NCI-H146 (cell line): ENCODE measurements around the gene RXFP4.
"Not testable (repeated sequence)": the region's sequence is repeated elsewhere in the genome, so short reads cannot be mapped to it uniquely, and the experiment has no call there.

ENCODE experiments used
- DNase-seq: peaks from one replicate; lab custom pipeline; 2025; lab: John Stamatoyannopoulos, UW

Gene RXFP4, protein sequence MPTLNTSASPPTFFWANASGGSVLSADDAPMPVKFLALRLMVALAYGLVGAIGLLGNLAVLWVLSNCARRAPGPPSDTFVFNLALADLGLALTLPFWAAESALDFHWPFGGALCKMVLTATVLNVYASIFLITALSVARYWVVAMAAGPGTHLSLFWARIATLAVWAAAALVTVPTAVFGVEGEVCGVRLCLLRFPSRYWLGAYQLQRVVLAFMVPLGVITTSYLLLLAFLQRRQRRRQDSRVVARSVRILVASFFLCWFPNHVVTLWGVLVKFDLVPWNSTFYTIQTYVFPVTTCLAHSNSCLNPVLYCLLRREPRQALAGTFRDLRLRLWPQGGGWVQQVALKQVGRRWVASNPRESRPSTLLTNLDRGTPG

DNA sequence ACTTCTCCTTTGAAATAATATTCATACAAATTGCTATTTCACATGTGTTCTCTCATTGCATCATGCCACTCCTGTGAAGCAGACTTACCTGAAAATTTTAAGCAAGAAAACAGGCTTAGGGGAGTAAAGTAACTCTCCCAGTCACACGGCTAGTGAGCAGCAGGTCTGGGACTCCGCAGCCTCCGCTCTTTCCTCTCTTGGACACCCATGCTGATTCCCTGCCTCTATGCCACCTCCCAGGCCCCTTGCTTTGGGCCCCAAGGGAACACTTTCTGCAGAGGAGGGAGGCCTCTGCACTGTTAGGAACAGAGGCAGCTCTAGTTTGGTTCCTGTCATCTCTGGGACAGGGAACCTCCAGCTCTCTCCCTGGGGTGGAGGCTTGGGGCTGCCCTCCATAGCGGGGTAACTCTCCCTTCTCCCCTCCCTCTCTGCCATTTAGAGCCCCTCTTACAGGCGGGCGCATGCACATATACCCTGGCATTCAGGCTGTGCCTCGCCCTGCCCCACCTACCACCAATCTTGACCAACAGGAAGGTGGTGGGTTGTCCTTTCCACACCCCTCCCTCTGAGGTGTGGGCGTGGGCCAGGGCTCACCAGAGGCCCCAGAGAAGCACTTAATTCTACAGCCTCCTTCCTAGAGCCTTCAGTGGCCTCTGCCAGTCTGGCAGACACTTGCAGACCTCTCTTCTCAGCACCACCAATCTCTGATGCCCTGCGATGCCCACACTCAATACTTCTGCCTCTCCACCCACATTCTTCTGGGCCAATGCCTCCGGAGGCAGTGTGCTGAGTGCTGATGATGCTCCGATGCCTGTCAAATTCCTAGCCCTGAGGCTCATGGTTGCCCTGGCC lies at the start of gene RXFP4:
RXFP4 (plus strand) TSS at position 646 of the 852 bp plus-strand sequence; CDS start at position 718, 72 bp downstream.
- no peak for DNase-seq

DNA sequence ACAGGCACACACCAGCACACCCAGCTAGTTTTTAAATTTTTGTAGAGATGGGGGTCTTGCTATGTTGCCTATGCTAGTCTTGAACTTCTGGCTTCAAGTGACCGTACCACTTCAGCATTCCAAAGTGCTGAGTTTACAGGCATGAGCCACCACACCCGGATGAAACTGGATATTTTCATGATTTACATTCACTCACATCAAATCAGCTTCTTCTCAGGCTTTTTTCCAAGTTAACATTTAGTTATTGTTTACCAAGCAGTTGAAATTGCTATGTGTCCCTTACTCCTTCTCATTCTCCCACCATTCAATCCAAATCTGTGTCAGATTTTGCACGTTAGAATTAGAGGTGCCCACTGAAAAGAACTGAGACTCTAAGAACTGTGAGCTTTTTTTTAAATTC lies 48.6 kb upstream of the RXFP4 start:
- DNase-seq, result no peak

DNA sequence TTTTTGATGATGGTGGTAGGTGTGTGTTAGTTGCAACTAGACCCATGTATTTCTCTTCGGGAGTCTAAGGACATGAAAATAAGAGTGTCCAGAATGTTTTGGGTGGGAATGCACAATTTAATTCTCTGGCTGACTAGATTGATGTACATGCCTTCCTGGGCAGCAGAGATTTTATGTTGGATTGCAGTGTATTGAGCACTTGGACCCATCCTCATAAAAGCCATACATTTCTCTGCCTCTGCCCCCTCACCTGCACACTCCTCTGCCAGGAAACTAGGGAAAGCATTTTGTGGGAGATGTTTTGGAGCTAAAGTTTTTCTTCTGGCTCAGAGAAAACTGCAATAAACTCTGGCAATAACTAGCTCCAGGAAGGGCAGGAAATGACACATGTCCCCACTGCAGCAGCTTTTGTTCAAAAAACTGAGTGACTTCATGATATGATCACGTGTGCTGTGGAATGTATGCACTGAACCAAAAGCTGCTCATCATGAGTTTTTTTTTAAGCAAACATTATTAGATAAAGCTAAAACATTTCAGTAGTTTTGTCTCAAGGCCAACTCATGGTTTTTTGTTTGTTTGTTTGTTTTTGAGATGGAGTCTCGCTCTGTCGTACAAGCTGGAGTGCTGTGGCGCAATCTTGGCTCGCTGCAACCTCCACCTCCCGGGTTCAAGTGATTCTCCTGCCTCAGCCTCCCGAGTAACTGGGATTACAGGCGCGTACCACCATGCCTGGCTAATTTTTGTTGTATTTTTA lies 47.9 kb upstream of the RXFP4 start:
- DNase-seq, result no peak

DNA sequence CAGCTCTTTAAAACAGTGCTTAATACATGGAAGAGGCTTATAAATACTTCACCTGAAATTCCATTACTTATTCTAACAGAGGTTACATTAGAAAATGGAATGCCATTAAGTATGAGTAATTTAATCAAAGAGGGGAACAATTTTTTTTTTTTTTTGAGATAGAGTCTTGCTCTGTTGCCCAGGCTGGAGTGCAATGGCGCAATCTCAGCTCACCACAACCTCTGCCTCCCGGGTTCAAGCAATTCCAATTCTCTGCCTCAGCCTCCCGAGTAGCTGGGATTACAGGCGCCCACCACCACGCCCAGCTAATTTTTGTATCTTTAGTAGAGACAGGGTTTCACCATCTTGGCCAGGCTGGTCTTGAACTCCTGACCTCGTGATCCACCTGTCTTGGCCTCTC lies 45.8 kb upstream of the RXFP4 start:
- DNase-seq, result not testable (repeated sequence)

- not testable (repeated sequence) for DNase-seq
Observed at GRCh38 chr1:155896476-155896875, 45.0 kb upstream of the RXFP4 start.

DNA sequence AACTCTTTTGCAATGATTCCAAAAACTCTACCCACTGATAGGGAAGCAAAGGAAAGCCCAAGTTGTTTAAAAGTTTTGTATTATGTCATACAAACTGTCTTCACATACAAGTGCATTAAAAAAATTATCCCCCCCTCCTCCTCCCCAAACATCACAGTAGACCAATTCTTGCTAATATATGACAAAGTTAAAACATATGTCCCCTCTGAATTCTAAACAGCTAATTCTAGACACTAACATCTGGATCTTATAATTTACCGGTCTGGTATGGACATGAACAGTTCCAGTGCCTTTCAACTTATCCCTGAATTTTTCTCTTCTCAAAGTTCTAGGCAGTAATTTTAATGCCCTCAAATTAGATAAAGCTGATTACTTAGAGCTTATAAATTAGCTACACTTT lies 43.7 kb upstream of the RXFP4 start:
- DNase-seq, result no peak

- no peak for DNase-seq
Observed at GRCh38 chr1:155898888-155899287, 42.5 kb upstream of the RXFP4 start.

DNA sequence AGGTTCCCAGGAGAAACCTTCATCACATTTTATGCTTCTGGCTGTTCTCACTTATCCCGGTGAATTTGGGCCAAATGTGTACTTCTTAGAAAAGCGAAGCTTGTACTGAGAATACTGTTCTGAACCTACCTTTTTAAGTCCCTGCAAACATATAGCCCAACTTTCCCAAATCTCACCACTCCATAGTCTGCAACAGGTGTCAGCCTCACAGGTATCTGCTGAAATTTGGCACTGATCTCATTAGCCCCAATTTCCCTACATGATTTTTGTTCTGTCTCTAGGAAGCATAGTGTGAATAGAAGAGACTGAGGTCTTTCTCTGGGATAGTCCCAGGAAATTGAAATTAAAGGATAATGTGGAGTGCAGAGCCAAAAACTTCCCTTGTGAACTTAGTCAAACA lies 41.8 kb upstream of the RXFP4 start:
- DNase-seq, result no peak

GRCh38 chr1:155900161-155900560 lies 41.3 kb upstream of the RXFP4 start:
- no peak for DNase-seq

DNA sequence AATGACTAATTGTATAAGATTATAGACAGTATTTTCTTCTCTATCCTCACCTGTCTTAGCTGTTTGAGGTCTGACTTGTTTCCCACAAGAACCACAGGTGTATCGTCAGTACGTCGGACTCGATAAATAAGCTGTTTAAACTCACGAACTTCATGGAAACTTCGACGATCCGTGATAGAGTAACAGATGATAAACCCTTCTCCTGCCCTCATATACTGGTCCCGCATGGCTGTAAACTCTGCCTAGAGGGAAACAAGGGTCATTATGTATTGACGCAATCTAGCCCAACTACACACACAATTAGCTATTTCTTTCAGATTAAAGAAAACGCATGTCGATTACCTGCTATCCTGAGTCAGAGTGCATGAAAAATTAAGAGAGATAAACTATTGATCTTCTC lies 37.2 kb upstream of the RXFP4 start:
- no peak for DNase-seq

- no peak for DNase-seq
Observed at GRCh38 chr1:155909894-155910293, 31.5 kb upstream of the RXFP4 start.

DNA sequence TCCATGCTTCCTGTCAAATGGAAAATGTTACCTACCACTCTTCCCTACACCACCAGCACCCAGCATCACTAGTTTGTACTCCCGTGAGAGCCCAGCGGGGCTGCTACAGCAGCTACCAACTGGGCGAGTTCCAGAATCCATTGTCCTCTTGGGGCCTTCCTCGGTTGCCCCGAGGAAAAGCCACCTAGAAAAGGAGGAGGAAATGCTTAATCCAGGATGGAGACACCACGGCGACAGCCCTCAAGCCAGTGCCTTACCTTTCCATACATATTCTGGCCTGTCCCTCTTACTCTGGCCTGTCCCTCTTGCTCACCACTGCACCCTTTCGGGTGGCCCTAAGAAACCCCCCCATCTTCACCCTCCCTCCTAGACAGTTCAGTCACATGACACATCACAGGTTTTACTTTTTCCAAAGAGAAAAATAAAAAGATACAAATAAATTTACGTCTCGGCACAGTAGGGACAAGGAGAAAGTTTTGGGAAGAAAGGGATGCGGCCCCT lies 30.8 kb upstream of the RXFP4 start:
- DNase-seq, result peak; percentile 57

DNA sequence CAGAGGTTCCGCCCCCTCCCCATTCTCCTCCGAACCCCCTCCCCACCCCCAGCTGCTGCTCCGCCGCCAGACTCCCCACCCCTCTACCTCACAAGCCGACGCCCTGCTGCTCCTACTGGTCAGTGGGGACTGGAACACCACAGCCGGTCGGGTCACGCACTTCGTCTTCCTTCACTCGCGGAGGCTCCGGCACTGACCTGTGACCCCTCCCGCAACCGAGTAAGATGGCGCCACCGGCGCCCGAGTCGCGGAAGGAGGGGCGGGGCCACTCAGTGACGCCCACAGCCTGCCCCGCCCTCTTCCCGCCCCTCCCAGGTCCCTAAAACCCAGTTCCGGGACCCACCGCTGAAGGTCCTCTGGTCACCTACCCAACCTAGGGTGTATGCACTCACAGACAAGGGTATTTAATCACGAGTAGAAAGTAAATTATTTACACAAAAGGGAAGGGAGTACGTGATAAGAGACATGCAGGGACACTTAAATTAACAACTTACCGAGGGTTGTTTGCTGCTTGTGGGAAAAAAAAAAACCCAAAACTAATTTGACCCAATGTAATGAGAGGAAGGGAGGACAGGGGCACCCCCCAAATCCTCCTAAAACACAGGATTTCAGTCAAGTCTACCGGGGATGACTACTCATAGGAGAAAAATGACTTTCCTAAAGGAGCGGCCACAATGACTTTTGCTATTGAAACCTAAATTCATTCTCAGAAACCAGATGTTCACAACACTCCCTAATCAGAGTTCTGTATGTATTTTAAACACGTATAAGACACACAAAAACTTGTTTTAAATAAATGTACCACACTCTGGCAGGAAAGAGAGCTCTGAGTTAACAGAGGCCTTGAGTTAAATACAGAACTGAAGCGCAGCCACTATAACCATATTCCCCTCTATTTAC lies 30.0 kb upstream of the RXFP4 start, which contains the start of gene RIT1:
RIT1 (minus strand) TSS at position 194 of the 900 bp plus-strand sequence. CDS start 588 bp downstream, outside the sequence.
- DNase-seq, result peak; percentile 82

GRCh38 chr1:155912056-155912536 lies 29.3 kb upstream of the RXFP4 start:
- DNase-seq, result peak; percentile 32

- DNase-seq, result no peak
Observed at GRCh38 chr1:155913969-155914757, 27.3 kb upstream of the RXFP4 start.

DNA sequence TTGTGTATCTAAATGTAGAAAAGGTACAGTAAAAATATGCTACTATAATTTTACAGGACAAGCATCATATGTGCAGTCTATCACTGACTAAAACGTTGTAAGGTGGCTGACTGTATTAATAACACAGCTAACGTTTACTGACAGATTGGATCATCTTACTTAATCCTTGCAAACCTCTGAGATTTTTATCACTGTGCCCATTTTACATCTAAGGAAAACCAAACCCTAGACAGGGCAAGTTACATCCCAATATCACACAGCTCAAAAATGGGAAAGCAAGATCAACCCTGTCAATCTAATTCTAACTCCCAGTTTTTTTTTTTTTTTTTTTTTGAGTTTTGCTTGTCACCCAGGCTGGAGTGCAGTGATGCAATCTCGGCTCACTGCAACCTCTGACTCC lies 22.8 kb upstream of the RXFP4 start:
- DNase-seq, result no peak

- no peak for DNase-seq
Observed at GRCh38 chr1:155919801-155920200, 21.6 kb upstream of the RXFP4 start.

- no peak for DNase-seq
Observed at GRCh38 chr1:155920717-155921116, 20.7 kb upstream of the RXFP4 start.

DNA sequence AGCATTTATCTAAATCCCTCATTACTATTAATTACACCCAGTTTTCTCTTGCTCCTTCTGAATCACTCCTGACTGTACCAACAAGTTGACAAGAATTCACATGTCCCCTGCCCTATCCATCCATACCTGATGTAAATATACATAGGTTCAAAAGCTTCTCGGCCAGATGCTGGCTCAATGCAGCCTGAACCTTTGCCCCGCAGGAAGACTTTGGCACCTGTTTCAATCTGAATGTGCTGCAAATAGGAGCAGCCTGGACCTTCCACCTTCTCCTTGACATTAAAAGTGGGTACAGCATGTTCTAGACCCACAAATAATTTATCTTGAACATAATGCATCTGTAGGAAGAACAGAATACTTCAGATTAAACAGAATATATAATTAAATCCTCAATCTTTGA lies 15.9 kb upstream of the RXFP4 start:
- no peak for DNase-seq

DNA sequence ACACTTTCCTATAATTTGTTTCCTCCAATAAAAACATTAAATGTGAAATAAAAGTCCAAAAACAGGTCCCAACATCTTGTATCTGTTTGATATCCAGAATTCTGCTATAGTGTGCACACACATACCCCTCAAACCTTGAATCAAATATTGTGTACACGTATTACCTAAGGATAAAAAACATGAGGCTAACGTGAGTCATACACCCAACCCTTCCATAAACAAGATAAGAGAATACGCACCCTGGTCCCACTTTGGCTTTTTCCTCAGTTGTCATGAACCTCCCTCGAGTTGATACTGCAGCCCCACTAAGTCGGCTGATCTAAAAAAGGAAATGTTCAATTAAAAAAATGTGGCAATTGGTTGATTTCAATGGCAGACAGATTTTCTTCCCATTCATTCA lies 12.4 kb upstream of the RXFP4 start:
- DNase-seq, result no peak
